ENCODE results near the gene LCOR. TPM values are rescaled to one million over a fixed set of nuclear protein-coding genes. Genes with fewer than 3 reads are reported as not detected.

The LCOR gene
- total and polyA plus RNA-seq, 9 of the 15 experiments (the other 6 are each of a cell fraction or from before 2014, with no cell fraction given) = 3.6 to 25.2 (median 14.4) TPM

- H3K9me3 ChIP-seq (replicated peaks; ENCODE audit: control insufficient read depth, insufficient read depth, low read depth, low read length) = no peaks in the 10 kb centered on the region
- in situ Hi-C loops (cut with MboI) (no loop called here), intact Hi-C loops (cut with micrococcal nuclease) (no loop called here)
- TF ChIP-seq RUNX1 (IDR thresholded peaks at IDR 0.05; ENCODE audit: low read depth) = no peak
- TF ChIP-seq SMARCA4 (IDR thresholded peaks at IDR 0.05) = no peak
- TF ChIP-seq GTF2E2 (tag; IDR thresholded peaks at IDR 0.05) = no peak
- no peak for TF ChIP-seq ETS2 (tag; IDR thresholded peaks at IDR 0.05; ENCODE audit: borderline replicate concordance, poor library complexity, severe bottlenecking)
- TF ChIP-seq ZNF408 (CRISPR knock-in tag; IDR thresholded peaks at IDR 0.05; ENCODE audit: low read depth) = no peak
- TF ChIP-seq CLOCK (CRISPR knock-in tag; IDR thresholded peaks at IDR 0.05; ENCODE audit: borderline replicate concordance) = no peak
- no peak for TF ChIP-seq RBFOX2 (IDR thresholded peaks at IDR 0.05; ENCODE audit: low read depth, low read length)
- TF ChIP-seq ZNF778 (CRISPR knock-in tag; IDR thresholded peaks at IDR 0.05) = no peak
- TF ChIP-seq MLLT1 (IDR thresholded peaks at IDR 0.05) = no peak
- TF ChIP-seq MAFG (tag; conservative IDR thresholded peaks at IDR 0.05) = no peak
- TF ChIP-seq HLTF (IDR thresholded peaks at IDR 0.05) = no peak
- 89% methylated on average over 2 of the region's 2 CpGs for WGBS (ENCODE audit: insufficient coverage, low coverage, missing lambda C conversion rate)
- DNase-seq (ENCODE audit: extremely low read depth in 1 of 4, low spot score in 3 of 4) (no peak), FAIRE-seq (no peak), ATAC-seq (no peak)
- no peaks in the 10 kb centered on the region for H3K9me1 ChIP-seq (ENCODE audit: control insufficient read depth, insufficient read depth, low read length)
- H3K9ac ChIP-seq (ENCODE audit: insufficient read depth in 1 of 2, low read depth in 2 of 2, low read length in 2 of 2) = no peak overlapping the region
- H2AFZ ChIP-seq (ENCODE audit: low read depth, low read length) = no peak overlapping the region
- BruUV-seq (replicated peaks) = no TSS peak
- H3K4me1 ChIP-seq (replicated peaks in 1 of 2; ENCODE audit: control insufficient read depth in 2 of 2, insufficient read depth in 2 of 2, low read length in 2 of 2) = no peaks in the 10 kb centered on the region
- peaks cover 33% of the 10 kb centered on the region; the same call in 2 of the 3 replicates for H3K36me3 ChIP-seq (ENCODE audit: control insufficient read depth, insufficient read depth, low read length)
- no peak overlapping the region for H3K27ac ChIP-seq (ENCODE audit: extremely low read depth, low read depth, low read length)
- no peaks in the 10 kb centered on the region; the same call in 2 of the 3 replicates for H3K79me2 ChIP-seq (ENCODE audit: control insufficient read depth, insufficient read depth, low read length)
- ChIA-PET CTCF (ENCODE audit: low intra/inter-chr PET ratio) (no interaction called here), POLR2A (no interaction called here)
- no peaks in the 10 kb centered on the region for H4K20me1 ChIP-seq (replicated peaks; ENCODE audit: control insufficient read depth, insufficient read depth, low read length)
- no peak overlapping the region for H3K4me2 ChIP-seq (ENCODE audit: insufficient read depth, low read length)
- H3K27me3 ChIP-seq (ENCODE audit: control insufficient read depth in 2 of 2, insufficient read depth in 2 of 2, low read length in 2 of 2) = no peaks in the 10 kb centered on the region
- no peak overlapping the region for H3K4me3 ChIP-seq
Observed at GRCh38 chr10:96958071-96958470, 126.0 kb downstream of the LCOR start.
